LNCAP (cell line): ENCODE measurements around the gene KIAA0753.

ENCODE experiments used
- TF ChIP-seq, protein P1 (sequence below): fragments of 450-650 bp; IDR thresholded peaks from 2 replicates; pipeline ENCODE4 v1.5.1; 2017; ENCODE audit warnings: mild to moderate bottlenecking

Gene KIAA0753

GRCh38 chr17:6636105-6636504 is 4.4 kb downstream of the KIAA0753 start:
- TF ChIP-seq, protein P1, sequence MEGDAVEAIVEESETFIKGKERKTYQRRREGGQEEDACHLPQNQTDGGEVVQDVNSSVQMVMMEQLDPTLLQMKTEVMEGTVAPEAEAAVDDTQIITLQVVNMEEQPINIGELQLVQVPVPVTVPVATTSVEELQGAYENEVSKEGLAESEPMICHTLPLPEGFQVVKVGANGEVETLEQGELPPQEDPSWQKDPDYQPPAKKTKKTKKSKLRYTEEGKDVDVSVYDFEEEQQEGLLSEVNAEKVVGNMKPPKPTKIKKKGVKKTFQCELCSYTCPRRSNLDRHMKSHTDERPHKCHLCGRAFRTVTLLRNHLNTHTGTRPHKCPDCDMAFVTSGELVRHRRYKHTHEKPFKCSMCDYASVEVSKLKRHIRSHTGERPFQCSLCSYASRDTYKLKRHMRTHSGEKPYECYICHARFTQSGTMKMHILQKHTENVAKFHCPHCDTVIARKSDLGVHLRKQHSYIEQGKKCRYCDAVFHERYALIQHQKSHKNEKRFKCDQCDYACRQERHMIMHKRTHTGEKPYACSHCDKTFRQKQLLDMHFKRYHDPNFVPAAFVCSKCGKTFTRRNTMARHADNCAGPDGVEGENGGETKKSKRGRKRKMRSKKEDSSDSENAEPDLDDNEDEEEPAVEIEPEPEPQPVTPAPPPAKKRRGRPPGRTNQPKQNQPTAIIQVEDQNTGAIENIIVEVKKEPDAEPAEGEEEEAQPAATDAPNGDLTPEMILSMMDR: no peak

GRCh38 chr17:6633263-6633662 is 7.2 kb downstream of the KIAA0753 start:
- TF ChIP-seq, protein P1: no peak

GRCh38 chr17:6632530-6632929 is 8.0 kb downstream of the KIAA0753 start:
- TF ChIP-seq, protein P1: no peak

DNA sequence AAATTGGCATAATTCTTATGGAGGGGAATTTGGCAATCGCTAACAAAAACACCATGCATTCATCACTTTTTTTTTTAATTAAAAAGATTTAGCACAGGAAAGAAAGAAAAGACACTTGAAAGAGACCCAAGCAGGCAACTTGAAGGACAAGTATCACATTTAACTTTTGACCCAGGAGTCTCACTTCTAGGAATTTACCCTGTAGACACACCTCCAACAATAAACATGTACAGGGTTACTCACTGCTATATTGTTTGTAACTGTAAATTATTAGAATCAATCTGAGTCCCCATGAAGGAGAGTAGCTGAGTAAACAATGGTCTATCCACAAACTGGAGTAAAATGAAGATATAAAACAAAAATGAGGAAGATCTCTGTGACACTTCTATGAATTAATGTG is 10.1 kb downstream of the KIAA0753 start:
- TF ChIP-seq, protein P1: no peak

DNA sequence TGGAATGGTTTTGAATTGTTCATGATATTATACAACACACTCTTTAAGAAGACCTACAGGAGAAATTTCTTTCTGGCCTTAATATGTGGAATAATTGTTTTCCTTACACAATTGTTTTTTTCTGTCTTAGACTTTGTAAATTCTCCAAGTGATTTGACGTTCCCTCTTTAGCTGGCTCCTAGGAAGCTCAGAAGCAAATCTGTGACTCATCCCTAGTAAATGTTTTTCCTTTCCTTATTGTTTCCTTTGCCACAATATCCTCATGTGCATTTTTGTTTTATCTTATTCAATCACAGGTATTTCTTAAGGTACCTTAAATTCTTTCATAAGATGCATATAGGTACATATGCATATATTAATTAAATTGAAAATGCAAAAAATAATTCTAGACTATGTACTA is 13.5 kb downstream of the KIAA0753 start:
- TF ChIP-seq, protein P1: no peak

GRCh38 chr17:6626616-6627015 is 13.9 kb downstream of the KIAA0753 start:
- TF ChIP-seq, protein P1: no peak

DNA sequence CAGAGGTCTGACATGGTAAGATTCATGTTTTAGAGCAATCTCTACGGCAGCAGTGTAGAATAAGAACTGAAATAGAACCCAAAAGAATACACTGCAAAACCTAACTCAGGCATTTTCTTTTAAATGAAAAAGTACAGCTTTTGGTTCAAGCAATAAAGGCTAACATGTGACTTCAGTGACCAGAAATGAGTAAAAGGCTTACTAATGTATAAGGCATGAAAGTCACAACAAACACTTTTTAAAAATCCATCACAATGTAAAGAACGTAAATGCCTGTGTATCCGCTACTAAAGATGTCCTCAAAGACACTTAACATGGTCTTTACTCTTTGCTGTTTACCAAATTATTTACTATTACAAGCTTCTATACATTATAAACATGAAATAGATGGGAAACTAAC is 16.6 kb downstream of the KIAA0753 start:
- TF ChIP-seq, protein P1: no peak

GRCh38 chr17:6611231-6611630 is 29.3 kb downstream of the KIAA0753 start:
- TF ChIP-seq, protein P1: no peak
